KMS-11 (cell line): ENCODE results near the gene SNRPA.

Source experiments
- H2AFZ ChIP-seq: fragments of 200-600 bp; sonication (generic); 2 replicates; pipeline ENCODE4 v1.6.1; 2016; ENCODE audit warnings: antibody characterized with exemption, mixed run types, low read depth
- H3K27ac ChIP-seq: fragments of 200-600 bp; sonication (generic); 2 replicates; pipeline ENCODE4 v1.6.1; 2016; ENCODE audit warnings: mild to moderate bottlenecking, mixed run types
- H3K27me3 ChIP-seq: fragments of 200-600 bp; sonication (generic); 2 replicates; pipeline ENCODE4 v1.6.1; 2017; ENCODE audit warnings: mild to moderate bottlenecking, low read depth, mixed run types, moderate library complexity; ENCODE audit not compliant: insufficient read depth
- H3K36me3 ChIP-seq: fragments of 200-600 bp; sonication (generic); 2 replicates; pipeline ENCODE4 v1.6.1; 2017; ENCODE audit warnings: mild to moderate bottlenecking, mixed run types; ENCODE audit not compliant: insufficient read depth
- H3K4me1 ChIP-seq: fragments of 200-600 bp; sonication (generic); 2 replicates; pipeline ENCODE4 v1.6.1; 2016; ENCODE audit warnings: mild to moderate bottlenecking, low read depth, mixed run types; ENCODE audit not compliant: poor library complexity, severe bottlenecking
- H3K4me2 ChIP-seq: fragments of 200-600 bp; sonication (generic); 2 replicates; pipeline ENCODE4 v1.7.0; 2016; ENCODE audit warnings: mild to moderate bottlenecking, mixed run types
- H3K4me3 ChIP-seq: fragments of 200-600 bp; sonication (generic); IDR thresholded peaks from 2 replicates; pipeline ENCODE4 v1.6.1; 2017; ENCODE audit warnings: low read depth, low read length, mixed read lengths; ENCODE audit not compliant: insufficient read depth
- H3K79me2 ChIP-seq: fragments of 200-600 bp; sonication (generic); 2 replicates; pipeline ENCODE4 v1.6.1; 2016; ENCODE audit warnings: low read depth, mixed run types; ENCODE audit not compliant: insufficient read depth
- H3K9ac ChIP-seq: fragments of 200-600 bp; sonication (generic); 2 replicates; pipeline ENCODE4 v1.6.1; 2016; ENCODE audit warnings: mild to moderate bottlenecking, mixed run types
- H4K20me1 ChIP-seq: fragments of 200-600 bp; sonication (generic); 2 replicates; pipeline ENCODE4 v1.6.1; 2016; ENCODE audit warnings: mild to moderate bottlenecking, mixed run types; ENCODE audit not compliant: insufficient read depth
- TF ChIP-seq, protein P1 (sequence below): fragments of 200-600 bp; sonication (generic); conservative IDR thresholded peaks from 2 replicates; pipeline ENCODE4 v1.6.1; 2017; ENCODE audit warnings: low read depth, mild to moderate bottlenecking, antibody characterized with exemption, low read length, moderate library complexity, mixed read lengths

The SNRPA gene

GRCh38 chr19:40758491-40758890, 7.5 kb downstream of the SNRPA start:
- peaks cover 50% of the 10 kb centered on the region for H3K79me2 ChIP-seq
- no peak overlapping the region for H3K4me3 ChIP-seq
- H3K27ac ChIP-seq = no peak overlapping the region; the same call in 1 of the 2 replicates
- no peak overlapping the region for H2AFZ ChIP-seq
- H3K4me1 ChIP-seq = peaks cover 30% of the 10 kb centered on the region
- H3K36me3 ChIP-seq = peaks cover 41% of the 10 kb centered on the region; the same call in 1 of the 2 replicates
- no peak overlapping the region for H3K4me2 ChIP-seq
- H3K9ac ChIP-seq = no peak overlapping the region
- TF ChIP-seq, protein P1, sequence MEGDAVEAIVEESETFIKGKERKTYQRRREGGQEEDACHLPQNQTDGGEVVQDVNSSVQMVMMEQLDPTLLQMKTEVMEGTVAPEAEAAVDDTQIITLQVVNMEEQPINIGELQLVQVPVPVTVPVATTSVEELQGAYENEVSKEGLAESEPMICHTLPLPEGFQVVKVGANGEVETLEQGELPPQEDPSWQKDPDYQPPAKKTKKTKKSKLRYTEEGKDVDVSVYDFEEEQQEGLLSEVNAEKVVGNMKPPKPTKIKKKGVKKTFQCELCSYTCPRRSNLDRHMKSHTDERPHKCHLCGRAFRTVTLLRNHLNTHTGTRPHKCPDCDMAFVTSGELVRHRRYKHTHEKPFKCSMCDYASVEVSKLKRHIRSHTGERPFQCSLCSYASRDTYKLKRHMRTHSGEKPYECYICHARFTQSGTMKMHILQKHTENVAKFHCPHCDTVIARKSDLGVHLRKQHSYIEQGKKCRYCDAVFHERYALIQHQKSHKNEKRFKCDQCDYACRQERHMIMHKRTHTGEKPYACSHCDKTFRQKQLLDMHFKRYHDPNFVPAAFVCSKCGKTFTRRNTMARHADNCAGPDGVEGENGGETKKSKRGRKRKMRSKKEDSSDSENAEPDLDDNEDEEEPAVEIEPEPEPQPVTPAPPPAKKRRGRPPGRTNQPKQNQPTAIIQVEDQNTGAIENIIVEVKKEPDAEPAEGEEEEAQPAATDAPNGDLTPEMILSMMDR = no peak
- H3K27me3 ChIP-seq = no peaks in the 10 kb centered on the region
- H4K20me1 ChIP-seq = peaks cover 19% of the 10 kb centered on the region

DNA sequence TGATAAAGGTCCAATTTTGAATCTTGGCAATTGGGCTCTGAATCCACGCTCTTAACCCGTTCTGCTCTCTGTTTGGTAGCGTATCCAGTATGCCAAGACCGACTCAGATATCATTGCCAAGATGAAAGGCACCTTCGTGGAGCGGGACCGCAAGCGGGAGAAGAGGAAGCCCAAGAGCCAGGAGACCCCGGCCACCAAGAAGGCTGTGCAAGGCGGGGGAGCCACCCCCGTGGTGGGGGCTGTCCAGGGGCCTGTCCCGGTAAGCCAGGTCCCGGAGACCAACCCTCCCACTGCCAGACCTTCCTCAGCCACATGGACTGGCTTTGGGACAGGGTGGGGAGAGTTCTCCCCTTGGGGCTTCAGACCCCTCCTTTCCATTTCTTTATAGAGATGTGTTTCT, 8.3 kb downstream of the SNRPA start:
- TF ChIP-seq, protein P1 = no peak
- peaks cover 41% of the 10 kb centered on the region for H3K79me2 ChIP-seq

DNA sequence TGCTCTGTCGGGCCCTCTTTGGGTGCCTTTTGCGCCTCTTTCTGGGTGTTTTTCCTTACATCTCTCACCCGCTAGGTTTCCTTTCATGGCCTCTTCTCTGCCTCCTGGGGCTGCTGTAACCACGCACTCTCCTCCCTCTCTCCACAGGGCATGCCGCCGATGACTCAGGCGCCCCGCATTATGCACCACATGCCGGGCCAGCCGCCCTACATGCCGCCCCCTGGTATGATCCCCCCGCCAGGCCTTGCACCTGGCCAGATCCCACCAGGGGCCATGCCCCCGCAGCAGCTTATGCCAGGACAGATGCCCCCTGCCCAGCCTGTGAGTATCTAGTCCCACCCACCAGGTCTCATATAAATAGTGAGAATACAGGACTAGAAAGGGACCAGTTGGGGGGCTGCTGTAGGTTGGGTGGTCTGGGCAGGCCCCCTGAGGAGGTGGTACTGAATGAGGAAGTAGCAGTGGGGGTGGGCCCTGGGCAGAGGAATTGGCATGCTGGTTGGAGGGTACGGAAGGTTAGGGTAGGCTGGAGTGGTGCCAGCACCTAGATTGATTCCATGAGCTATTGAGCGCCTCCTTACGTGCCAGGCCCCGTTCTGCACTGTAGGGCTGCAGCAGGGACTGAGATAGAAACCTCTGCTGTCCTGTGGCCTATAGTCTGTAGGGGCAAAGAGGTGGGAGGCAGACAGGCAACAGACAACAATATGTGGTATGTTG, 11.9 kb downstream of the SNRPA start:
- Histone ChIP-seq H3K4me2 (no peak overlapping the region), H3K4me3 (no peak overlapping the region), H4K20me1 (0 out of 2 replicates have a peak, but pooled peaks cover 4% of the 10 kb centered on the region), H3K79me2 (peaks cover 8% of the 10 kb centered on the region; the same call in 1 of the 2 replicates), H3K4me1 (peaks cover 3% of the 10 kb centered on the region), H3K36me3 (peaks cover 54% of the 10 kb centered on the region; the same call in 1 of the 2 replicates), H3K27me3 (no peaks in the 10 kb centered on the region), H3K27ac (no peak overlapping the region), H3K9ac (no peak overlapping the region), H2AFZ (no peak overlapping the region)
- TF ChIP-seq, protein P1 = no peak

More for the DNA sequence above, 8.3 kb downstream of the SNRPA start:
- Histone ChIP-seq H3K4me2 (no peak overlapping the region), H4K20me1 (peaks cover 19% of the 10 kb centered on the region), H3K4me1 (peaks cover 22% of the 10 kb centered on the region), H2AFZ (no peak overlapping the region), H3K9ac (no peak overlapping the region), H3K4me3 (no peak overlapping the region), H3K27ac (no peak overlapping the region), H3K36me3 (peaks cover 45% of the 10 kb centered on the region; the same call in 1 of the 2 replicates), H3K27me3 (no peaks in the 10 kb centered on the region)

DNA sequence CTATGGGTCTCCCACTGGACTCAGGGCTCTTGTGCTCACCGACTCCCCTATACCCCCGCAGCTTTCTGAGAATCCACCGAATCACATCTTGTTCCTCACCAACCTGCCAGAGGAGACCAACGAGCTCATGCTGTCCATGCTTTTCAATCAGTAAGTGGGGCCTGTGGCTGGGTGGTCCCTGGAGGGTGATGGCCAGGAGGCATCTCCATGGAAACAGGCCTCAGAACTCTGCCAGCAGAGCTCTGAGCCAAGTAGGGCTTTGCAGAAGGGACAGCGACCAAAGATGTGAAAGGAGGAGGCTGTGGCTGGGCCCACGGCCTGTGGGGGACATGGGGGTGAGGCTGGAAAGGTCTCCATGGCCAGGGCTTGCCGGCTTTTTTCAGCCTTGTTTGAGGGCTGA, 12.5 kb downstream of the SNRPA start:
- H3K36me3 ChIP-seq = peaks cover 50% of the 10 kb centered on the region; the same call in 1 of the 2 replicates
- H3K9ac ChIP-seq = no peak overlapping the region

More for the DNA sequence above, 12.5 kb downstream of the SNRPA start:
- Histone ChIP-seq H3K4me1 (peaks cover 5% of the 10 kb centered on the region), H3K27me3 (no peaks in the 10 kb centered on the region), H2AFZ (no peak overlapping the region), H3K79me2 (peaks cover 2% of the 10 kb centered on the region; the same call in 1 of the 2 replicates), H3K27ac (no peak overlapping the region), H4K20me1 (0 out of 2 replicates have a peak, but pooled peaks cover 4% of the 10 kb centered on the region), H3K4me2 (no peak overlapping the region), H3K4me3 (no peak overlapping the region)
- TF ChIP-seq, protein P1 = no peak
